ENCODE results near the gene MPPED1.

The MPPED1 gene

GRCh38 chr22:43542681-43543521, 131.1 kb downstream of the MPPED1 start:
- DNase-seq (ENCODE audit: low spot score) = no peak

- DNase-seq (ENCODE audit: low spot score) = no peak
Observed at GRCh38 chr22:43543522-43544288, 131.9 kb downstream of the MPPED1 start.

- DNase-seq (ENCODE audit: low spot score) = no peak
Observed at GRCh38 chr22:43544289-43544673, 132.5 kb downstream of the MPPED1 start.

- no peak for DNase-seq (ENCODE audit: low spot score)
Observed at GRCh38 chr22:43546186-43546585, 134.4 kb downstream of the MPPED1 start.

- no peak for DNase-seq (ENCODE audit: low spot score)
Observed at GRCh38 chr22:43550024-43550620, 138.3 kb downstream of the MPPED1 start.

- no peak for DNase-seq (ENCODE audit: low spot score)
Observed at GRCh38 chr22:43550672-43551071, 138.9 kb downstream of the MPPED1 start.

- no peak for DNase-seq (ENCODE audit: low spot score)
Observed at GRCh38 chr22:43553451-43554258, 141.8 kb downstream of the MPPED1 start.

GRCh38 chr22:43554259-43554636, 142.4 kb downstream of the MPPED1 start:
- no peak for DNase-seq (ENCODE audit: low spot score)

- no peak for DNase-seq (ENCODE audit: low spot score)
Observed at GRCh38 chr22:43554694-43555365, 143.0 kb downstream of the MPPED1 start.

GRCh38 chr22:43555561-43556515, 144.0 kb downstream of the MPPED1 start:
- no peak for DNase-seq (ENCODE audit: low spot score)
